Testis (tissue), 2 donors: Measurements from ENCODE around the gene FAM234B.

Experiments
- CTCF ChIP-seq, 3 experiments: fragments of 450-650 bp in 2 of 3; fragments of 200-600 bp in 1 of 3; sonication (generic) in 1 of 3; IDR thresholded peaks; one replicate each; pipeline ENCODE4 v1.5.1; 2016 to 2019; ENCODE audit warnings: antibody characterized with exemption in 3 of 3, mild to moderate bottlenecking in 2 of 3, moderate library complexity in 1 of 3
- POLR2A ChIP-seq: fragments of 450-650 bp; IDR thresholded peaks from one replicate; pipeline ENCODE4 v1.6.1; 2017; ENCODE audit warnings: antibody characterized with exemption, mild to moderate bottlenecking, moderate library complexity

DNA sequence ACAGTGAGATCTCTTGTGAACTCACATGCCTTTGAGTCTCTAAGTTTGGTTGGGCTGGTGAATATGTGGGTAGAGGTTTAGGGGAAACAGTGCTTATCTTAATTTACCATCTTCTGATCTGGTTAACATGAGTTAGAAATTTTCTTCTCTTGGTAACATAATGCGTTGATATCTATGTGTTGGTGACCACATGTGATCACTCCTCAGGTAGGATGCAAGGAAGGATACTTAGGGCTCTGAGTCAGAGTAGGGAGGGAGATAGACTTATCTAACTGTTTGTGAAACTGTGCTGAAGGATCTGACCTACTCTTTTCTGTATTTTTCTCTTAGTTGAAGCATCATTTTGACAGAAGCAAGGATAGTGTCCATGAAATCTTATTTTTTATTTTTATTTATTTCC, 23.1 kb downstream of the FAM234B start:
- TF ChIP-seq CTCF (IDR thresholded peaks at IDR 0.05) (no peak), POLR2A (no peak)
